Naive B cell (primary cell): ENCODE results near the gene DENND1C. TPM values are rescaled to one million over a fixed set of nuclear protein-coding genes. Genes with fewer than 3 reads are reported as not detected.
"Not testable (repeated sequence)": the region's sequence is repeated elsewhere in the genome, so short reads cannot be mapped to it uniquely, and the experiment has no call there.

Source experiments
- ATAC-seq, 2 donors: fragments of 150-1000 bp; cut with Tn5 transposase; 2 replicates each; pipeline ENCODE4 v1.10.0; 2021; ENCODE audit warnings: low read depth in 2 of 2, mild to moderate bottlenecking in 2 of 2, moderate library complexity in 2 of 2
- DNase-seq: peaks from one replicate; pipeline ENCODE4 v3.0.0; 2022
- H3K27ac Mint-ChIP-seq, 6 donors: one replicate each; pipeline ENCODE4 v1.8.0; 2020 to 2022; ENCODE audit warnings: mild to moderate bottlenecking in 6 of 6, mixed read lengths in 6 of 6, moderate library complexity in 5 of 6, inconsistent platforms in 2 of 6
- H3K27me3 Mint-ChIP-seq, 3 donors: one replicate each; pipeline ENCODE4 v1.8.0; 2021 to 2022; ENCODE audit warnings: mixed read lengths in 3 of 3, mild to moderate bottlenecking in 1 of 3
- H3K36me3 Mint-ChIP-seq, 2 donors: one replicate each; pipeline ENCODE4 v1.8.0; 2020 to 2022; ENCODE audit warnings: mixed read lengths in 2 of 2, inconsistent platforms in 1 of 2, mild to moderate bottlenecking in 1 of 2
- H3K4me1 Mint-ChIP-seq, 3 donors: one replicate each; pipeline ENCODE4 v1.8.0; 2020 to 2022; ENCODE audit warnings: mixed read lengths in 3 of 3, inconsistent platforms in 1 of 3, mild to moderate bottlenecking in 1 of 3, moderate library complexity in 1 of 3
- H3K4me3 Mint-ChIP-seq, 8 donors: one replicate each; pipeline ENCODE4 v1.8.0; 2020 to 2022; ENCODE audit warnings: mild to moderate bottlenecking in 8 of 8, mixed read lengths in 8 of 8, moderate library complexity in 8 of 8, inconsistent platforms in 2 of 8
- H3K9me3 Mint-ChIP-seq, 7 donors: one replicate each; pipeline ENCODE4 v1.8.0; 2020 to 2022; ENCODE audit warnings: mixed read lengths in 7 of 7, mild to moderate bottlenecking in 5 of 7, inconsistent platforms in 2 of 7, moderate library complexity in 1 of 7
- polyA plus RNA-seq, 6 donors: library from polyadenylated mRNA; unstranded; fragments of 300-500 nt; fragmentation: Illumina TruSeq; gene quantifications; one replicate each; pipeline ENCODE4 v1.2.3, GENCODE V29; 2021; ENCODE audit warnings: low read depth in 6 of 6

DENND1C gene
- polyA plus RNA-seq, 6 donors from 2014 or later: 36.5 to 72.3 (median 39.3) TPM

- Mint-ChIP-seq H3K4me3 (peak overlapping the region in 7 of 8 donors; percentile 56 to 97 (median 74)), H3K36me3 (no peaks in the 10 kb centered on the region), H3K4me1 (peaks cover 44 to 55% (median 48%) of the 10 kb centered on the region in 3 donors), H3K27me3 (no peaks in the 10 kb centered on the region), H3K27ac (peak overlapping the region in 5 of 6 donors; percentile 60 to 93 (median 90)), H3K9me3 (no peaks in the 10 kb centered on the region)
- DNase-seq: peak; percentile 31
- peak; percentile 24 to 28 for ATAC-seq
These were observed 36.7 kb upstream of the DENND1C start for GRCh38 chr19:6518145-6518911.

- Mint-ChIP-seq H3K9me3 (no peaks in the 10 kb centered on the region), H3K4me1 (peaks cover 38 to 44% (median 38%) of the 10 kb centered on the region in 3 donors), H3K4me3 (peak overlapping the region; percentile 86 to 97 (median 95)), H3K27ac (peak overlapping the region; percentile 78 to 96 (median 86)), H3K36me3 (no peaks in the 10 kb centered on the region), H3K27me3 (no peaks in the 10 kb centered on the region)
- peak; percentile 68 to 76 for ATAC-seq
- peak; percentile 85 for DNase-seq
These were observed 35.2 kb upstream of the DENND1C start for GRCh38 chr19:6516659-6517291.

- DNase-seq (peak; percentile 29), ATAC-seq (peak; percentile 13 to 22)
- H3K27me3 Mint-ChIP-seq: no peaks in the 10 kb centered on the region
- H3K36me3 Mint-ChIP-seq: no peaks in the 10 kb centered on the region
- peak overlapping the region; percentile 26 to 93 (median 68) for H3K27ac Mint-ChIP-seq
- peak overlapping the region; percentile 86 to 97 (median 95) for H3K4me3 Mint-ChIP-seq
- no peaks in the 10 kb centered on the region for H3K9me3 Mint-ChIP-seq
- H3K4me1 Mint-ChIP-seq: peaks cover 36 to 39% (median 36%) of the 10 kb centered on the region in 3 donors
These were observed 34.6 kb upstream of the DENND1C start for GRCh38 chr19:6516018-6516658.

GRCh38 chr19:6514926-6515544, 33.4 kb upstream of the DENND1C start:
- Mint-ChIP-seq H3K27me3 (no peaks in the 10 kb centered on the region), H3K9me3 (no peaks in the 10 kb centered on the region), H3K4me3 (peak overlapping the region in 7 of 8 donors; percentile 48 to 97 (median 79)), H3K4me1 (peaks cover 32 to 38% (median 36%) of the 10 kb centered on the region in 3 donors), H3K27ac (peak overlapping the region in 1 of 6 donors; percentile 10), H3K36me3 (no peaks in the 10 kb centered on the region)
- no peak for ATAC-seq
- no peak for DNase-seq

GRCh38 chr19:6514089-6514488, 32.5 kb upstream of the DENND1C start:
- no peaks in the 10 kb centered on the region for H3K36me3 Mint-ChIP-seq
- DNase-seq (no peak), ATAC-seq (no peak)
- peak overlapping the region in 6 of 8 donors; percentile 12 to 61 (median 48) for H3K4me3 Mint-ChIP-seq
- no peak overlapping the region for H3K27ac Mint-ChIP-seq
- H3K27me3 Mint-ChIP-seq: no peaks in the 10 kb centered on the region
- no peaks in the 10 kb centered on the region for H3K9me3 Mint-ChIP-seq
- peaks cover 30 to 34% (median 34%) of the 10 kb centered on the region in 3 donors for H3K4me1 Mint-ChIP-seq

GRCh38 chr19:6510618-6511017, 29.0 kb upstream of the DENND1C start:
- no peak overlapping the region for H3K4me3 Mint-ChIP-seq
- ATAC-seq: no peak
- no peaks in the 10 kb centered on the region for H3K36me3 Mint-ChIP-seq
- H3K27me3 Mint-ChIP-seq: no peaks in the 10 kb centered on the region
- H3K27ac Mint-ChIP-seq: no peak overlapping the region
- DNase-seq: no peak
- peaks cover 0 to 4% (median 4%) of the 10 kb centered on the region in 3 donors for H3K4me1 Mint-ChIP-seq
- no peaks in the 10 kb centered on the region for H3K9me3 Mint-ChIP-seq

GRCh38 chr19:6509118-6509971, 27.8 kb upstream of the DENND1C start:
- no peak overlapping the region for H3K4me3 Mint-ChIP-seq
- DNase-seq: no peak
- no peaks in the 10 kb centered on the region for H3K36me3 Mint-ChIP-seq

GRCh38 chr19:6508028-6508771, 26.6 kb upstream of the DENND1C start:
- not testable (repeated sequence) for H3K4me1 Mint-ChIP-seq, H3K27me3 Mint-ChIP-seq, DNase-seq, H3K4me3 Mint-ChIP-seq, ATAC-seq, H3K9me3 Mint-ChIP-seq, H3K36me3 Mint-ChIP-seq
- H3K27ac Mint-ChIP-seq: peak overlapping the region in 1 of 6 donors; percentile 83

More at GRCh38 chr19:6509118-6509971, 27.8 kb upstream of the DENND1C start:
- no peaks in the 10 kb centered on the region for H3K9me3 Mint-ChIP-seq
- peaks cover 6 to 7% (median 7%) of the 10 kb centered on the region in 3 donors for H3K4me1 Mint-ChIP-seq
- no peaks in the 10 kb centered on the region for H3K27me3 Mint-ChIP-seq
- H3K27ac Mint-ChIP-seq: no peak overlapping the region
- ATAC-seq: no peak

GRCh38 chr19:6503407-6504201, 22.0 kb upstream of the DENND1C start:
- H3K4me1 Mint-ChIP-seq: peaks cover 14 to 21% (median 15%) of the 10 kb centered on the region in 3 donors
- peak overlapping the region; percentile 68 to 90 (median 78) for H3K4me3 Mint-ChIP-seq
- H3K27me3 Mint-ChIP-seq: peaks cover 3 to 22% (median 8%) of the 10 kb centered on the region in 3 donors
- no peak for DNase-seq
- no peaks in the 10 kb centered on the region for H3K36me3 Mint-ChIP-seq
- no peaks in the 10 kb centered on the region for H3K9me3 Mint-ChIP-seq
- ATAC-seq: no peak
- peak overlapping the region in 1 of 6 donors; percentile 24 for H3K27ac Mint-ChIP-seq

- peak; percentile 28 for DNase-seq
These were observed 20.4 kb upstream of the DENND1C start, which contains the start of gene TUBB4A for GRCh38 chr19:6501740-6502648. TSS of gene TUBB4A (minus strand) at chr19:6502309. CDS start at chr19:6502212, 97 bp downstream.

More at GRCh38 chr19:6501740-6502648, 20.4 kb upstream of the DENND1C start, which contains the start of gene TUBB4A:
- ATAC-seq: peak; percentile 60 to 68
- H3K27ac Mint-ChIP-seq: peak within 1 kb of the TSS in 2 of 6 donors; percentile 24 to 38
- H3K27me3 Mint-ChIP-seq: peaks cover 4 to 22% (median 8%) of the 10 kb centered on the region in 3 donors
- H3K4me3 Mint-ChIP-seq: peak within 1 kb of the TSS; percentile 78 to 94 (median 87)
- peaks cover 14 to 21% (median 15%) of the 10 kb centered on the region in 3 donors for H3K4me1 Mint-ChIP-seq
- H3K36me3 Mint-ChIP-seq: no peaks in the 10 kb centered on the region
- no peaks in the 10 kb centered on the region for H3K9me3 Mint-ChIP-seq
